RPMI8226 (cell line): ENCODE results near the gene MAP3K3.

ENCODE experiments used
- DNase-seq: peaks from one replicate; pipeline ENCODE4 v3.0.0-alpha.2; 2015

Gene MAP3K3

GRCh38 chr17:63694950-63695773, 72.9 kb downstream of the MAP3K3 start:
- DNase-seq, result no peak

- no peak for DNase-seq
Observed at GRCh38 chr17:63695889-63696288, 73.7 kb downstream of the MAP3K3 start.

- peak; percentile 32 for DNase-seq
Observed at GRCh38 chr17:63696381-63696961, 74.3 kb downstream of the MAP3K3 start.

GRCh38 chr17:63697341-63698286, 75.4 kb downstream of the MAP3K3 start:
- DNase-seq, result peak; percentile 79

- no peak for DNase-seq
Observed at GRCh38 chr17:63698381-63698885, 76.2 kb downstream of the MAP3K3 start.

- peak; percentile 45 for DNase-seq
Observed at GRCh38 chr17:63698886-63699637, 76.8 kb downstream of the MAP3K3 start.

- DNase-seq, result peak; percentile 47
Observed at GRCh38 chr17:63699638-63700527, 77.7 kb downstream of the MAP3K3 start, which contains the start of gene LIMD2. Gene LIMD2, minus strand, starts transcription at chr17:63700125. Its CDS starts 827 bp downstream, at chr17:63699298.

- DNase-seq, result peak; percentile 62
Observed at GRCh38 chr17:63700528-63701455, 78.6 kb downstream of the MAP3K3 start.

GRCh38 chr17:63701456-63701820, 79.2 kb downstream of the MAP3K3 start:
- peak; percentile 50 for DNase-seq

GRCh38 chr17:63701868-63702720, 79.9 kb downstream of the MAP3K3 start:
- DNase-seq, result peak; percentile 63

GRCh38 chr17:63702721-63703015, 80.5 kb downstream of the MAP3K3 start:
- no peak for DNase-seq

GRCh38 chr17:63703029-63703428, 80.8 kb downstream of the MAP3K3 start:
- DNase-seq, result no peak

- no peak for DNase-seq
Observed at GRCh38 chr17:63703556-63704258, 81.5 kb downstream of the MAP3K3 start.

- DNase-seq, result no peak
Observed at GRCh38 chr17:63704259-63704576, 82.0 kb downstream of the MAP3K3 start.

- no peak for DNase-seq
Observed at GRCh38 chr17:63704836-63705235, 82.6 kb downstream of the MAP3K3 start.

GRCh38 chr17:63705657-63706056, 83.4 kb downstream of the MAP3K3 start:
- no peak for DNase-seq

- no peak for DNase-seq
Observed at GRCh38 chr17:63706336-63707082, 84.3 kb downstream of the MAP3K3 start.

GRCh38 chr17:63707151-63707550, 84.9 kb downstream of the MAP3K3 start:
- no peak for DNase-seq
